ENCODE data around the gene SCAF11. TPM values are rescaled to one million over a fixed set of nuclear protein-coding genes. Genes with fewer than 3 reads are reported as not detected.

Gene SCAF11
- total RNA-seq, 1 donor from 2014 or later: 35.7 TPM

- peak overlapping the region in 1 of 2 donors; percentile 5 for H3K27ac ChIP-seq
- no peaks in the 10 kb centered on the region for H3K9me3 ChIP-seq
- H3K4me1 ChIP-seq: peaks cover 0 to 11% of the 10 kb centered on the region in 2 donors
- intact Hi-C loops (cut with DNase I): no loop called here
- no peak for TF ChIP-seq CTCF (IDR thresholded peaks at IDR 0.05)
- DNase-seq (ENCODE audit: low spot score in 2 of 2): no peak
- no peaks in the 10 kb centered on the region for H3K27me3 ChIP-seq
- H3K36me3 ChIP-seq: peaks cover 17 to 30% of the 10 kb centered on the region in 2 donors
- H3K4me3 ChIP-seq: no peak overlapping the region
Observed at GRCh38 chr12:45878630-45879255, 111.6 kb downstream of the SCAF11 start.

- H3K27ac ChIP-seq: no peak overlapping the region
- H3K4me1 ChIP-seq: peaks cover 0 to 11% of the 10 kb centered on the region in 2 donors
- peaks cover 21 to 45% of the 10 kb centered on the region in 2 donors for H3K36me3 ChIP-seq
- intact Hi-C loops (cut with DNase I): no loop called here
- no peaks in the 10 kb centered on the region for H3K9me3 ChIP-seq
- H3K4me3 ChIP-seq: no peak overlapping the region
- no peaks in the 10 kb centered on the region for H3K27me3 ChIP-seq
- DNase-seq (ENCODE audit: low spot score in 2 of 2): no peak
- TF ChIP-seq CTCF (IDR thresholded peaks at IDR 0.05): no peak
Observed at GRCh38 chr12:45877069-45877468, 113.3 kb downstream of the SCAF11 start.

- Histone ChIP-seq H3K4me3 (no peak overlapping the region), H3K9me3 (no peaks in the 10 kb centered on the region), H3K4me1 (no peaks in the 10 kb centered on the region), H3K36me3 (peaks cover 23 to 45% of the 10 kb centered on the region in 2 donors), H3K27ac (no peak overlapping the region), H3K27me3 (no peaks in the 10 kb centered on the region)
- intact Hi-C loops (cut with DNase I): no loop called here
- DNase-seq (ENCODE audit: low spot score in 2 of 2): no peak
- no peak for TF ChIP-seq CTCF (IDR thresholded peaks at IDR 0.05)
Observed at GRCh38 chr12:45872446-45872845, 117.9 kb downstream of the SCAF11 start.
